RWPE1 (cell line): ENCODE results near the gene SCP2.
A peak's percentile ranks its signal among the peaks of the same experiment; 100 is the strongest.
"Not testable (repeated sequence)": the region's sequence is repeated elsewhere in the genome, so short reads cannot be mapped to it uniquely, and the experiment has no call there.

Source experiments
- CTCF ChIA-PET: fragments of 350-600 bp; sonication (Branson Sonifier 250); formaldehyde crosslinking; extraction: SDS; loops from one replicate; lab custom pipeline; 2021; lab: Yijun Ruan, JAX
- POLR2A ChIA-PET: fragments of 400-600 bp; formaldehyde crosslinking; extraction: SDS; loops from one replicate; lab custom pipeline; 2020; ENCODE audit warnings: antibody characterized with exemption; ENCODE audit not compliant: low non-redundant PET; lab: Yijun Ruan, JAX
- DNase-seq: peaks from one replicate; pipeline ENCODE4 v3.0.0; 2012; ENCODE audit warnings: low spot score
- H3K27ac ChIP-seq: fragments of 450-650 bp; 2 replicates; pipeline ENCODE4 v1.5.1; 2017
- TF ChIP-seq, protein P1 (sequence below): fragments of 450-650 bp; conservative IDR thresholded peaks from 2 replicates; pipeline ENCODE4 v1.5.1; 2017; ENCODE audit warnings: low read depth, mild to moderate bottlenecking

SCP2 gene

GRCh38 chr1:52952112-52952511 lies 25.0 kb downstream of the SCP2 start:
- TF ChIP-seq, protein P1, sequence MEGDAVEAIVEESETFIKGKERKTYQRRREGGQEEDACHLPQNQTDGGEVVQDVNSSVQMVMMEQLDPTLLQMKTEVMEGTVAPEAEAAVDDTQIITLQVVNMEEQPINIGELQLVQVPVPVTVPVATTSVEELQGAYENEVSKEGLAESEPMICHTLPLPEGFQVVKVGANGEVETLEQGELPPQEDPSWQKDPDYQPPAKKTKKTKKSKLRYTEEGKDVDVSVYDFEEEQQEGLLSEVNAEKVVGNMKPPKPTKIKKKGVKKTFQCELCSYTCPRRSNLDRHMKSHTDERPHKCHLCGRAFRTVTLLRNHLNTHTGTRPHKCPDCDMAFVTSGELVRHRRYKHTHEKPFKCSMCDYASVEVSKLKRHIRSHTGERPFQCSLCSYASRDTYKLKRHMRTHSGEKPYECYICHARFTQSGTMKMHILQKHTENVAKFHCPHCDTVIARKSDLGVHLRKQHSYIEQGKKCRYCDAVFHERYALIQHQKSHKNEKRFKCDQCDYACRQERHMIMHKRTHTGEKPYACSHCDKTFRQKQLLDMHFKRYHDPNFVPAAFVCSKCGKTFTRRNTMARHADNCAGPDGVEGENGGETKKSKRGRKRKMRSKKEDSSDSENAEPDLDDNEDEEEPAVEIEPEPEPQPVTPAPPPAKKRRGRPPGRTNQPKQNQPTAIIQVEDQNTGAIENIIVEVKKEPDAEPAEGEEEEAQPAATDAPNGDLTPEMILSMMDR = no peak
- no peak for DNase-seq
- no peak overlapping the region for H3K27ac ChIP-seq
- CTCF ChIA-PET = no interaction called here
- POLR2A ChIA-PET = no interaction called here

- no peak for DNase-seq
- ChIA-PET POLR2A (no interaction called here), CTCF (no interaction called here)
- TF ChIP-seq, protein P1 = no peak
- H3K27ac ChIP-seq = no peak overlapping the region
Measured at GRCh38 chr1:52955129-52955970, 28.3 kb downstream of the SCP2 start.

GRCh38 chr1:52963101-52963500 lies 36.0 kb downstream of the SCP2 start:
- ChIA-PET POLR2A (no interaction called here), CTCF (no interaction called here)
- TF ChIP-seq, protein P1 = no peak
- H3K27ac ChIP-seq = no peak overlapping the region
- DNase-seq = no peak

- H3K27ac ChIP-seq = no peak overlapping the region
- POLR2A ChIA-PET = no interaction called here
- DNase-seq = no peak
- CTCF ChIA-PET = no interaction called here
- TF ChIP-seq, protein P1 = no peak
Measured at GRCh38 chr1:52967666-52968065, 40.6 kb downstream of the SCP2 start.

DNA sequence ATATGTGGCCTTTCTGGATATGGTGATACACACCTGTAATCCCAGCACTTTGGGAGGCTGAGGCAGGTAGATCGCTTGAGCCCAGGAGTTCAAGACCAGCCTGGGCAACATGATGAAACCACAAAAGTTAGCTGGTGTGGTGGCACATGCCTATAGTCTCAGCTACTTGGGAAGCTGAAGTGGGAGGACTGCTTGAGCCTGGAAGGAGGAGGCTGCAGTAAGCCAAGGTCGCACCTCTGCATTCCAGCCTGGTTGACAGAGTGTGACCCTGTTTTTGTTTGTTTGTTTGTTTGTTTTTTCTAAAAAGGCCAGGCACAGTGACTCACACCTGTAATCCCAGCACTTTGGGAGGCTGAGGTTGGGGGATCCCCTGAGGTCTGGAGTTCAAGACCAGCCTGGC lies 42.2 kb downstream of the SCP2 start:
- CTCF ChIA-PET, DNase-seq, H3K27ac ChIP-seq, POLR2A ChIA-PET: not testable (repeated sequence)

DNA sequence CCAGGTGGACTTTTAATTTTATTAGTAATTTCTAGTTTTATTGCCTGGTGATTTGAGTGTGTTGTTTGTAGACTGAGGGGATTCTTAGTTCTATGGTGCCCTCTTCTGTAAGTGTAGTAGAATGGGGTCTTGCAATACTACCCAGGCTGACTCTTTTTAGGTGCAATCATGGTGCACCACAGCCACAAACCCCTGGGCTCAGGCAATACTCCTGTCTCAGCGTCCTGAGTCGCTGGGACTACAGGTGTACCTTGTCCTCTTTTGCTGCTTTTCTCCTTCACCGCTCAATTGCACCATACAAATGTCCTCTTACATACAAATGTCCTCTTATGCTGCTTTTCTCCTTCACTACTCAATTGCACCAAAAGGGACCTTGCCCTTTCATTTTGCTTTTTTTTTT lies 43.1 kb downstream of the SCP2 start:
- no peak overlapping the region for H3K27ac ChIP-seq
- TF ChIP-seq, protein P1 = no peak
- peak; percentile 11 for DNase-seq
- CTCF ChIA-PET = no interaction called here
- POLR2A ChIA-PET = no interaction called here

GRCh38 chr1:52973841-52974240 lies 46.8 kb downstream of the SCP2 start:
- ChIA-PET POLR2A (no interaction called here), CTCF (interaction anchor here (0.5 kb wide), 1 partner anchor 14 kb away, joined by 3 read pairs; no protein-coding TSS in a partner anchor)
- TF ChIP-seq, protein P1 = no peak
- H3K27ac ChIP-seq = no peak overlapping the region
- DNase-seq = no peak
